ENCODE results near the gene BRD4.

GRCh38 chr19:15365264-15365663 lies 32.9 kb upstream of the BRD4 start:
- TF ChIP-seq, protein P1, sequence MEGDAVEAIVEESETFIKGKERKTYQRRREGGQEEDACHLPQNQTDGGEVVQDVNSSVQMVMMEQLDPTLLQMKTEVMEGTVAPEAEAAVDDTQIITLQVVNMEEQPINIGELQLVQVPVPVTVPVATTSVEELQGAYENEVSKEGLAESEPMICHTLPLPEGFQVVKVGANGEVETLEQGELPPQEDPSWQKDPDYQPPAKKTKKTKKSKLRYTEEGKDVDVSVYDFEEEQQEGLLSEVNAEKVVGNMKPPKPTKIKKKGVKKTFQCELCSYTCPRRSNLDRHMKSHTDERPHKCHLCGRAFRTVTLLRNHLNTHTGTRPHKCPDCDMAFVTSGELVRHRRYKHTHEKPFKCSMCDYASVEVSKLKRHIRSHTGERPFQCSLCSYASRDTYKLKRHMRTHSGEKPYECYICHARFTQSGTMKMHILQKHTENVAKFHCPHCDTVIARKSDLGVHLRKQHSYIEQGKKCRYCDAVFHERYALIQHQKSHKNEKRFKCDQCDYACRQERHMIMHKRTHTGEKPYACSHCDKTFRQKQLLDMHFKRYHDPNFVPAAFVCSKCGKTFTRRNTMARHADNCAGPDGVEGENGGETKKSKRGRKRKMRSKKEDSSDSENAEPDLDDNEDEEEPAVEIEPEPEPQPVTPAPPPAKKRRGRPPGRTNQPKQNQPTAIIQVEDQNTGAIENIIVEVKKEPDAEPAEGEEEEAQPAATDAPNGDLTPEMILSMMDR (IDR thresholded peaks at IDR 0.05): no peak
- no peak for TF ChIP-seq POLR2A (IDR thresholded peaks at IDR 0.05)
